AG10803 (cell line): ENCODE measurements around the gene TMIGD2.
"Not testable (repeated sequence)": the region's sequence is repeated elsewhere in the genome, so short reads cannot be mapped to it uniquely, and the experiment has no call there.

Source experiments
- DNase-seq: peaks from one replicate; pipeline ENCODE4 v3.0.0; 2010; ENCODE audit warnings: low read depth
- H3K4me3 ChIP-seq: 2 replicates; pipeline ENCODE4 v1.5.1; 2011; ENCODE audit warnings: mild to moderate bottlenecking, low read length, control low read depth
- CTCF ChIP-seq: conservative IDR thresholded peaks from 2 replicates; pipeline ENCODE4 v1.5.1; 2011; ENCODE audit warnings: mild to moderate bottlenecking, low read length, control low read depth, inconsistent platforms

Gene TMIGD2

GRCh38 chr19:4257025-4257424, 45.2 kb downstream of the TMIGD2 start:
- no peak for TF ChIP-seq CTCF
- no peak for DNase-seq
- no peak overlapping the region for H3K4me3 ChIP-seq

- DNase-seq = no peak
- no peak for TF ChIP-seq CTCF
- H3K4me3 ChIP-seq = no peak overlapping the region
Observed at GRCh38 chr19:4256563-4256962, 45.6 kb downstream of the TMIGD2 start.

- peak; percentile 55 for TF ChIP-seq CTCF
- peak; percentile 99 for DNase-seq
- peak within 1 kb of the TSS; percentile 76 for H3K4me3 ChIP-seq
Observed at GRCh38 chr19:4246767-4247593, 55.2 kb downstream of the TMIGD2 start, which contains the start of gene YJU2. Gene YJU2, plus strand, starts transcription at chr19:4247080. Its CDS starts 67 bp downstream, at chr19:4247147.

GRCh38 chr19:4245938-4246337, 56.3 kb downstream of the TMIGD2 start:
- H3K4me3 ChIP-seq, DNase-seq: not testable (repeated sequence)
